Measurements from ENCODE around the gene ZP2. TPM values are rescaled to one million over a fixed set of nuclear protein-coding genes. Genes with fewer than 3 reads are reported as not detected.

Gene ZP2
- total and polyA plus RNA-seq, 3 donors from 2014 or later, result 0.18 to 0.31 TPM; not detected in 1

- intact Hi-C loops (cut with DNase I; ENCODE audit: low total_unique reads), result no loop called here
- Histone ChIP-seq H3K9me3 (no peaks in the 10 kb centered on the region), H3K4me3 (no peak overlapping the region), H3K36me3 (ENCODE audit: low read depth, missing control alignments) (no peaks in the 10 kb centered on the region), H3K4me1 (peaks cover 4% of the 10 kb centered on the region), H3K27me3 (no peaks in the 10 kb centered on the region), H3K27ac (no peak overlapping the region)
- DNase-seq, result no peak
- no peak for TF ChIP-seq CTCF (IDR thresholded peaks at IDR 0.05)
- TF ChIP-seq POLR2A (IDR thresholded peaks at IDR 0.05), result no peak
- WGBS, 2 donors, result 49 to 73% methylated on average over 4 of the region's 4 CpGs
These were observed 25.1 kb downstream of the ZP2 start for GRCh38 chr16:21186326-21186691.

- intact Hi-C loops (cut with DNase I; ENCODE audit: low total_unique reads), result no loop called here
- Histone ChIP-seq H3K27me3 (no peaks in the 10 kb centered on the region), H3K27ac (no peak overlapping the region), H3K4me3 (no peak overlapping the region), H3K4me1 (peaks cover 5% of the 10 kb centered on the region), H3K36me3 (ENCODE audit: low read depth, missing control alignments) (no peaks in the 10 kb centered on the region), H3K9me3 (no peaks in the 10 kb centered on the region)
- TF ChIP-seq CTCF (IDR thresholded peaks at IDR 0.05) (no peak), POLR2A (IDR thresholded peaks at IDR 0.05) (no peak)
- DNase-seq, result no peak
- WGBS, 2 donors, result 90 to 94% methylated on average over 12 of the region's 12 CpGs
These were observed 25.6 kb downstream of the ZP2 start for GRCh38 chr16:21185659-21186325.

GRCh38 chr16:21184834-21185233 lies 26.5 kb downstream of the ZP2 start:
- no peaks in the 10 kb centered on the region for H3K36me3 ChIP-seq (ENCODE audit: low read depth, missing control alignments)
- H3K27me3 ChIP-seq, result no peaks in the 10 kb centered on the region
- no peak overlapping the region for H3K27ac ChIP-seq
- peaks cover 12% of the 10 kb centered on the region for H3K4me1 ChIP-seq
- WGBS, 2 donors, result 86 to 89% methylated on average over 3 of the region's 3 CpGs
- no peaks in the 10 kb centered on the region for H3K9me3 ChIP-seq
- no peak for DNase-seq
- no peak overlapping the region for H3K4me3 ChIP-seq
- intact Hi-C loops (cut with DNase I; ENCODE audit: low total_unique reads), result no loop called here
- no peak for TF ChIP-seq POLR2A (IDR thresholded peaks at IDR 0.05)
- no peak for TF ChIP-seq CTCF (IDR thresholded peaks at IDR 0.05)

GRCh38 chr16:21183995-21184394 lies 27.4 kb downstream of the ZP2 start:
- H3K27me3 ChIP-seq, result no peaks in the 10 kb centered on the region
- H3K27ac ChIP-seq, result no peak overlapping the region
- 74 to 76% methylated on average over 3 of the region's 3 CpGs for WGBS, 2 donors
- TF ChIP-seq POLR2A (IDR thresholded peaks at IDR 0.05), result no peak
- TF ChIP-seq CTCF (IDR thresholded peaks at IDR 0.05), result no peak
- no peak for DNase-seq
- intact Hi-C loops (cut with DNase I; ENCODE audit: low total_unique reads), result no loop called here
- peaks cover 20% of the 10 kb centered on the region for H3K4me1 ChIP-seq
- H3K4me3 ChIP-seq, result no peak overlapping the region
- no peaks in the 10 kb centered on the region for H3K36me3 ChIP-seq (ENCODE audit: low read depth, missing control alignments)
- H3K9me3 ChIP-seq, result no peaks in the 10 kb centered on the region

GRCh38 chr16:21179983-21180365 lies 31.4 kb downstream of the ZP2 start:
- Histone ChIP-seq H3K4me1 (peaks cover 16% of the 10 kb centered on the region), H3K4me3 (no peak overlapping the region), H3K27ac (peak overlapping the region; percentile 57 to 65), H3K9me3 (no peaks in the 10 kb centered on the region), H3K36me3 (ENCODE audit: low read depth, missing control alignments) (no peaks in the 10 kb centered on the region), H3K27me3 (no peaks in the 10 kb centered on the region)
- no peak for DNase-seq
- TF ChIP-seq POLR2A (IDR thresholded peaks at IDR 0.05) (no peak), CTCF (IDR thresholded peaks at IDR 0.05) (no peak)
- 39 to 45% methylated on average over 3 of the region's 3 CpGs for WGBS, 2 donors
- intact Hi-C loops (cut with DNase I; ENCODE audit: low total_unique reads), result no loop called here

All from testis (tissue), 3 donors.